Astrocyte (in vitro differentiated cells and primary cell): Measurements from ENCODE around the gene COL6A1. TPM values are rescaled to one million over a fixed set of nuclear protein-coding genes. Genes with fewer than 3 reads are reported as not detected.

ENCODE experiments used
- DNase-seq: peaks from one replicate; pipeline ENCODE4 v3.0.0-alpha.2; 2010; ENCODE audit warnings: low read depth
- FAIRE-seq: peaks from 2 replicates; lab custom pipeline; 2011; peaks lifted over from hg19 to GRCh38; lab: Jason Lieb, UNC
- H2AFZ ChIP-seq: 2 replicates; pipeline ENCODE4 v1.6.0; 2012; ENCODE audit warnings: low read depth, low read length, inconsistent platforms
- H3K27ac ChIP-seq: 2 replicates; pipeline ENCODE4 v1.5.1; 2011; ENCODE audit warnings: low read depth, low read length, inconsistent platforms
- H3K27me3 ChIP-seq: 2 replicates; pipeline ENCODE4 v1.6.0; 2011; ENCODE audit warnings: low read length, inconsistent platforms; ENCODE audit not compliant: insufficient read depth
- H3K36me3 ChIP-seq: 2 replicates; pipeline ENCODE4 v1.5.1; 2011; ENCODE audit warnings: low read length, inconsistent platforms; ENCODE audit not compliant: insufficient read depth
- H3K4me1 ChIP-seq: 2 replicates; pipeline ENCODE4 v1.5.1; 2011; ENCODE audit warnings: low read length, inconsistent platforms; ENCODE audit not compliant: insufficient read depth
- H3K4me2 ChIP-seq: 2 replicates; pipeline ENCODE4 v1.6.0; 2012; ENCODE audit warnings: low read length, inconsistent platforms
- H3K4me3 ChIP-seq: 2 replicates; pipeline ENCODE4 v1.5.1; 2011; ENCODE audit warnings: low read depth, mild to moderate bottlenecking, low read length, inconsistent platforms; ENCODE audit not compliant: insufficient read depth
- H3K79me2 ChIP-seq: 2 replicates; pipeline ENCODE4 v1.6.0; 2012; ENCODE audit warnings: mild to moderate bottlenecking, low read length, inconsistent platforms; ENCODE audit not compliant: insufficient read depth
- H3K9ac ChIP-seq: 2 replicates; pipeline ENCODE4 v1.6.0; 2012; ENCODE audit warnings: mild to moderate bottlenecking, low read length, inconsistent platforms
- H3K9me3 ChIP-seq: 2 replicates; pipeline ENCODE4 v1.5.1; 2012; ENCODE audit warnings: low read depth, mild to moderate bottlenecking, low read length, inconsistent platforms; ENCODE audit not compliant: insufficient read depth
- H4K20me1 ChIP-seq: 2 replicates; pipeline ENCODE4 v1.6.0; 2012; ENCODE audit warnings: low read length, inconsistent platforms; ENCODE audit not compliant: insufficient read depth
- H3K27ac Mint-ChIP-seq: one replicate; pipeline ENCODE4 v1.8.0; 2021; ENCODE audit warnings: mild to moderate bottlenecking, mixed read lengths; ENCODE audit not compliant: unreplicated experiment
- H3K27me3 Mint-ChIP-seq: one replicate; pipeline ENCODE4 v1.8.0; 2021; ENCODE audit warnings: low read depth, mixed read lengths; ENCODE audit not compliant: unreplicated experiment
- H3K36me3 Mint-ChIP-seq: one replicate; pipeline ENCODE4 v1.8.0; 2021; ENCODE audit warnings: low read depth, mixed read lengths; ENCODE audit not compliant: unreplicated experiment
- H3K4me1 Mint-ChIP-seq: one replicate; pipeline ENCODE4 v1.8.0; 2021; ENCODE audit warnings: low read depth, mixed read lengths; ENCODE audit not compliant: unreplicated experiment
- H3K4me3 Mint-ChIP-seq: one replicate; pipeline ENCODE4 v1.8.0; 2021; ENCODE audit warnings: mild to moderate bottlenecking, moderate library complexity, mixed read lengths; ENCODE audit not compliant: unreplicated experiment
- H3K9me3 Mint-ChIP-seq: one replicate; pipeline ENCODE4 v1.8.0; 2021; ENCODE audit warnings: mild to moderate bottlenecking, mixed read lengths; ENCODE audit not compliant: unreplicated experiment
- CTCF ChIP-seq: IDR thresholded peaks from 2 replicates; pipeline ENCODE4 v1.5.1; 2011; ENCODE audit warnings: low read depth, mild to moderate bottlenecking, inconsistent platforms, low read length, moderate library complexity; ENCODE audit not compliant: insufficient read depth
- EZH2 ChIP-seq: IDR thresholded peaks from 2 replicates; pipeline ENCODE4 v1.6.1; 2012; ENCODE audit warnings: mild to moderate bottlenecking, low read length, inconsistent platforms; ENCODE audit not compliant: insufficient read depth
- total RNA-seq: library from RNA; stranded (reverse); gene quantifications from 2 replicates; pipeline ENCODE4 v1.2.1, GENCODE V29; 2021

Gene COL6A1
- total RNA-seq, 1 donor from 2014 or later = 131 TPM

GRCh38 chr21:45995686-45996179 lies 14.2 kb downstream of the COL6A1 start:
- no peak for FAIRE-seq
- Histone ChIP-seq H3K9me3 (no peaks in the 10 kb centered on the region), H3K4me3 (no peak overlapping the region), H4K20me1 (peaks cover 65% of the 10 kb centered on the region), H3K4me1 (peaks cover 10% of the 10 kb centered on the region), H3K4me2 (no peak overlapping the region), H2AFZ (no peak overlapping the region), H3K27me3 (no peaks in the 10 kb centered on the region), H3K9ac (no peak overlapping the region), H3K79me2 (peaks cover 63% of the 10 kb centered on the region), H3K27ac (no peak overlapping the region), H3K36me3 (peaks cover 36% of the 10 kb centered on the region)
- TF ChIP-seq CTCF (no peak), EZH2 (no peak)
- Mint-ChIP-seq H3K9me3 (no peaks in the 10 kb centered on the region), H3K27me3 (no peaks in the 10 kb centered on the region), H3K27ac (no peak overlapping the region), H3K4me1 (no peaks in the 10 kb centered on the region), H3K4me3 (no peak overlapping the region), H3K36me3 (peaks cover 3% of the 10 kb centered on the region)
- DNase-seq = no peak

- no peaks in the 10 kb centered on the region for H3K4me1 Mint-ChIP-seq
- Histone ChIP-seq H3K36me3 (peaks cover 32% of the 10 kb centered on the region), H3K27ac (no peak overlapping the region), H3K9me3 (no peaks in the 10 kb centered on the region), H4K20me1 (peaks cover 61% of the 10 kb centered on the region), H3K27me3 (no peaks in the 10 kb centered on the region), H3K79me2 (peaks cover 56% of the 10 kb centered on the region), H3K4me2 (no peak overlapping the region), H2AFZ (no peak overlapping the region), H3K9ac (no peak overlapping the region), H3K4me3 (no peak overlapping the region), H3K4me1 (peaks cover 10% of the 10 kb centered on the region)
- H3K27ac Mint-ChIP-seq = no peak overlapping the region
- H3K36me3 Mint-ChIP-seq = peaks cover 3% of the 10 kb centered on the region
- H3K4me3 Mint-ChIP-seq = no peak overlapping the region
- H3K27me3 Mint-ChIP-seq = no peaks in the 10 kb centered on the region
- DNase-seq = no peak
- TF ChIP-seq CTCF (no peak), EZH2 (no peak)
- no peaks in the 10 kb centered on the region for H3K9me3 Mint-ChIP-seq
- no peak for FAIRE-seq
These were observed 15.0 kb downstream of the COL6A1 start for GRCh38 chr21:45996311-45997204.

GRCh38 chr21:45997205-45997494 lies 15.6 kb downstream of the COL6A1 start:
- Histone ChIP-seq H2AFZ (no peak overlapping the region), H3K9ac (no peak overlapping the region), H3K4me1 (peaks cover 10% of the 10 kb centered on the region), H3K9me3 (no peaks in the 10 kb centered on the region), H3K27me3 (no peaks in the 10 kb centered on the region), H3K27ac (no peak overlapping the region), H4K20me1 (peaks cover 55% of the 10 kb centered on the region), H3K4me2 (no peak overlapping the region), H3K79me2 (peaks cover 50% of the 10 kb centered on the region), H3K4me3 (no peak overlapping the region), H3K36me3 (peaks cover 27% of the 10 kb centered on the region)
- Mint-ChIP-seq H3K36me3 (peaks cover 3% of the 10 kb centered on the region), H3K4me1 (no peaks in the 10 kb centered on the region), H3K9me3 (no peaks in the 10 kb centered on the region), H3K27ac (no peak overlapping the region), H3K4me3 (no peak overlapping the region), H3K27me3 (no peaks in the 10 kb centered on the region)
- DNase-seq (no peak), FAIRE-seq (no peak)
- no peak for TF ChIP-seq CTCF
- TF ChIP-seq EZH2 = no peak
